H9 (cell line): ENCODE measurements around the gene NAIP. TPM values are rescaled to one million over a fixed set of nuclear protein-coding genes. Genes with fewer than 3 reads are reported as not detected.

Experiments used
- total RNA-seq: library from RNA; stranded (reverse); gene quantifications from 2 replicates; pipeline ENCODE4 v1.2.1, GENCODE V29; 2021

NAIP gene
- total RNA-seq, 1 experiment from 2014 or later: 2.8 TPM

Other genes starting within 250 kb of the NAIP start
- gene SERF1A, start 124.7 kb downstream of the NAIP start, total RNA-seq: 16.2 and 20.0 TPM in 2 replicates
- gene SMN1, start 100.3 kb downstream of the NAIP start, total RNA-seq: 64.5 and 83.0 TPM in 2 replicates
- 45.1 and 51.8 TPM in 2 replicates for gene GTF2H2, start 42.3 kb upstream of the NAIP start, total RNA-seq